Measurements from ENCODE around the gene PITPNM3. TPM values are rescaled to one million over a fixed set of nuclear protein-coding genes. Genes with fewer than 3 reads are reported as not detected.

The PITPNM3 gene
- total and polyA plus RNA-seq, 2 of the 8 experiments (the other 6 are each of a cell fraction or from before 2014, with no cell fraction given), result 1.7 to 3.1 TPM

DNA sequence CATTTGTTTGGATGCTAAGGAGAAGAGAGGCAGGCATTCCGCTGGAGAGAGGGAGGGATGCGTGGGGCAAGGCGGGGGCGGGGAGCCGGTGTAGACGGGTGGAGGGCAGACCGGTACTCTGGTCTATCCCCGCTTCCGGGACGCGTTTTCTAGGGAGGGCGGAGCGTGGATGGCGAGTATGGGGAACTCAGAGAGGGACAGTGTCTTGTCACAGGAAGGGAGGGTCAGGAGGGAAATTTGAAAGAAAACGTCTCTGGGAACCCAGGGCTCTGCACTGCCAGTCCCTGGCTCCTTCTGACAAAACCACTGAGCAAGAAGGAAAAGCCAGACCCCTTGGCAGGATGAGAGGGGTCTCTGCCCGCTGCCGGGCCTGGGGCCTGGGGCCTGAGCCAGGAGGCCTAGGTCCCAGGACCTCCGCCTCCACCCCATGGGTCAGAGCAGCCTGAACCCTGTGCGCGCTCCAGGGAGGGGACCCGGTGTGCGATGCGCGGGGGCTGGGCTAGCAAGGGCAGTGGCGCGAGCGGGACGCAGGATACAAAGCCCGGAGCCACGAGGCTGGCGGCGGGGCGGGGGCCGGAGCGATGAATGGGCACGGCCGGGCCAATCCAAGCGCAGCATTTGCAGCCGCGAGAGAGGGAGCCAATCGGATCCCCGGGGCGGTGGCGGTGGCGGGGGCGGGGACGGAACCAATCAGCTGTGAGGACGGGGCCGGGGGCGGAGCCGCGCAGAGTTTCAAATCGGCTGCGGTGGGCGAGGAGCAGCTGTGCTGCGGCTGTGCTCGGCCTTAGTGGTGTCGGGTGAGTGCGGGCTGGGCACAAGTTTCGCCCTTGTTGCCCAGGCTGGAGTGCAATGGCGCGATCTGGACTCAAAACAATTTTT is 112.4 kb downstream of the PITPNM3 start, which contains the start of gene PIMREG:
TSS of gene PIMREG (plus strand) at position 764 of the 879 bp plus-strand sequence. CDS start 656 bp downstream, outside the sequence.
- Histone ChIP-seq H3K36me3 (ENCODE audit: control insufficient read depth in 2 of 4, insufficient read depth in 4 of 4, low read length in 3 of 4) (peaks cover 13 to 35% (median 29%) of the 10 kb centered on the region in 4 experiments), H3K4me2 (ENCODE audit: insufficient read depth in 1 of 2, low read depth in 2 of 2, low read length in 2 of 2) (peak within 1 kb of the TSS; percentile 85 to 93), H2BK20ac (ENCODE audit: low read length) (0 out of 2 replicates have a peak within 1 kb of the TSS, but pooled peaks have one; percentile 72), H3K4me1 (replicated peaks in 1 of 4; ENCODE audit: control insufficient read depth in 3 of 4, insufficient read depth in 4 of 4, low read length in 3 of 4) (peaks cover 6 to 20% (median 10%) of the 10 kb centered on the region in 4 experiments), H2BK15ac (ENCODE audit: low read length) (0 out of 2 replicates have a peak within 1 kb of the TSS, but pooled peaks have one; percentile 88), H3K4me3 (ENCODE audit: extremely low read depth in 1 of 4, insufficient read depth in 2 of 4, low read depth in 3 of 4, low read length in 4 of 4) (peak within 1 kb of the TSS; percentile 83 to 89 (median 87)), H3K23ac (ENCODE audit: insufficient read length) (no peak within 1 kb of the TSS), H3K79me1 (ENCODE audit: low read depth, low read length) (peaks cover 8% of the 10 kb centered on the region), H2BK12ac (ENCODE audit: low read depth, low read length) (no peak within 1 kb of the TSS), H2AFZ (ENCODE audit: low read length) (0 out of 2 replicates have a peak within 1 kb of the TSS, but pooled peaks have one; percentile 38), H4K5ac (ENCODE audit: insufficient read length, low read depth, low read length) (peak within 1 kb of the TSS; percentile 92), H3K79me2 (ENCODE audit: control insufficient read depth in 1 of 2, insufficient read depth in 2 of 2, low read length in 2 of 2) (peaks cover 3 to 21% of the 10 kb centered on the region in 2 experiments; a peak in 3 of 4 replicates), H3K9me3 (ENCODE audit: insufficient read depth in 2 of 2, low read depth in 1 of 2, low read length in 1 of 2) (no peaks in the 10 kb centered on the region), H3K27ac (ENCODE audit: low read depth, low read length) (peak within 1 kb of the TSS; percentile 95), H2BK120ac (replicated peaks; ENCODE audit: low read depth, low read length) (peak within 1 kb of the TSS; percentile 82), H3K27me3 (replicated peaks in 1 of 4; ENCODE audit: control insufficient read depth in 3 of 4, extremely low read depth in 1 of 4, insufficient read depth in 3 of 4, low read length in 3 of 4) (no peaks in the 10 kb centered on the region), H3K14ac (ENCODE audit: insufficient read length) (no peak within 1 kb of the TSS), H3K23me2 (ENCODE audit: low read depth, low read length) (peaks cover 8% of the 10 kb centered on the region; the same call in 1 of the 2 replicates), H4K20me1 (replicated peaks in 1 of 2; ENCODE audit: control insufficient read depth in 1 of 2, insufficient read depth in 2 of 2, low read length in 2 of 2) (peaks cover 0 to 7% of the 10 kb centered on the region in 2 experiments), H4K8ac (ENCODE audit: extremely low read depth, insufficient read depth, low read length) (peak within 1 kb of the TSS; percentile 90), H3K9ac (replicated peaks in 1 of 4; ENCODE audit: extremely low read depth in 1 of 4, low read depth in 3 of 4, low read length in 3 of 4) (peak within 1 kb of the TSS; percentile 66 to 86 (median 83)), H3K18ac (ENCODE audit: extremely low read depth, low read length) (peak within 1 kb of the TSS; percentile 92), H3K56ac (replicated peaks; ENCODE audit: insufficient read length, low read depth, low read length) (peak within 1 kb of the TSS; percentile 91), H2BK5ac (ENCODE audit: low read depth, low read length) (peak within 1 kb of the TSS; percentile 88), H3K4ac (replicated peaks; ENCODE audit: insufficient read length, low read depth, low read length) (peak within 1 kb of the TSS; percentile 97), H4K91ac (replicated peaks; ENCODE audit: insufficient read length, low read length) (peak within 1 kb of the TSS; percentile 94), H2AK5ac (ENCODE audit: low read depth, low read length) (peak within 1 kb of the TSS; percentile 77; the same call in 1 of the 2 replicates)
- WGBS, 2 experiments (ENCODE audit: extremely low coverage in 1 of 2, insufficient coverage in 1 of 2, insufficient read length in 1 of 2, insufficient replicate concordance in 2 of 2, low coverage in 1 of 2, low lambda C conversion rate in 2 of 2, missing lambda C conversion rate in 1 of 2), result 4% methylated on average over 26 of the region's 62 CpGs; no CpG with 5 or more reads in 1 of the 2 experiments
- DNase-seq (ENCODE audit: low read depth in 1 of 2, low spot score in 2 of 2), result peak; percentile 86 to 97
- peak; percentile 52 for FAIRE-seq
- CTCF ChIA-PET (ENCODE audit: partially characterized antibody), result interaction anchor here (0.6 kb wide), 2 partner anchors 39 to 45 kb away, joined by 3 to 6 read pairs; no protein-coding TSS in a partner anchor
- POLR2A ChIA-PET (ENCODE audit: partially characterized antibody), result interaction anchor here (0.6 to 6.0 kb wide), 11 partner anchors 8 to 196 kb away, joined by 3 to 58 read pairs (median 4); partner anchors contain the start of gene AIPL1
- TF ChIP-seq YY1 (IDR thresholded peaks at IDR 0.05; ENCODE audit: low read depth, low read length), result 0 out of 2 replicates have a peak, but pooled peaks have one; percentile 11
- no peak for TF ChIP-seq ATF3 (IDR thresholded peaks at IDR 0.05; ENCODE audit: insufficient read depth, low read depth, low read length)
- TF ChIP-seq KDM4A (IDR thresholded peaks at IDR 0.05; ENCODE audit: low read depth, low read length, severe bottlenecking), result peak; percentile 29
- no peak for TF ChIP-seq CBX8 (IDR thresholded peaks at IDR 0.05; ENCODE audit: borderline replicate concordance, low read depth, low read length)
- TF ChIP-seq NANOG (IDR thresholded peaks at IDR 0.05; ENCODE audit: insufficient read depth, low read depth, low read length, poor library complexity, severe bottlenecking), result no peak
- TF ChIP-seq TAF7 (optimal IDR thresholded peaks at IDR 0.05; ENCODE audit: borderline replicate concordance, low read depth, low read length), result peak; percentile 53
- no peak for TF ChIP-seq BRCA1 (IDR thresholded peaks at IDR 0.05; ENCODE audit: low read depth, low read length)
- TF ChIP-seq TBP (IDR thresholded peaks at IDR 0.05; ENCODE audit: low read depth, low read length), result peak; percentile 69
- TF ChIP-seq SAP30 (IDR thresholded peaks at IDR 0.05; ENCODE audit: insufficient read depth, insufficient replicate concordance, low read length), result peak; percentile 86
